Measurements from ENCODE around the gene ESRP2. TPM values are rescaled to one million over a fixed set of nuclear protein-coding genes. Genes with fewer than 3 reads are reported as not detected.

Gene ESRP2
- total RNA-seq, 1 donor from 2014 or later, result 0.14 TPM

DNA sequence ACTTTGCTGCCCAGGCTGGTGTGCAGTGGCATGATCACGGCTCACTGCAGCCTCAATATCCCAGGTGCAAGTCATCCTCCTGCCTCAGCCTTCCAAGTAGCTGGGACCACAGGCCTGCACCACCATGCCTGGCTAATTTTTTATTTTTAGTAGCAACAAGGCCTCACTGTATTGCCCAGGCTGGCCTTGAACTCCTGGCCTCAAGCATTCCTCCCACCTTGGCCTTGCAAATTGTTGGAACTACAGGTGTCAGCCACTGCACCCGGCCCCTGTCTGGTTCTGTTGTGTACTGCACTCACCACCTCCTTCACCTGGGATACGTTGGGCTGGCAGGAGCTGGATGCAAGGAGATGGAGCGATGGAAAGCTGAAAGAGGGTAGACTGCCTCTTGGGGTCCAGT is 17.8 kb upstream of the ESRP2 start:
- peaks cover 91% of the 10 kb centered on the region for H3K4me1 ChIP-seq
- TF ChIP-seq, protein P1, sequence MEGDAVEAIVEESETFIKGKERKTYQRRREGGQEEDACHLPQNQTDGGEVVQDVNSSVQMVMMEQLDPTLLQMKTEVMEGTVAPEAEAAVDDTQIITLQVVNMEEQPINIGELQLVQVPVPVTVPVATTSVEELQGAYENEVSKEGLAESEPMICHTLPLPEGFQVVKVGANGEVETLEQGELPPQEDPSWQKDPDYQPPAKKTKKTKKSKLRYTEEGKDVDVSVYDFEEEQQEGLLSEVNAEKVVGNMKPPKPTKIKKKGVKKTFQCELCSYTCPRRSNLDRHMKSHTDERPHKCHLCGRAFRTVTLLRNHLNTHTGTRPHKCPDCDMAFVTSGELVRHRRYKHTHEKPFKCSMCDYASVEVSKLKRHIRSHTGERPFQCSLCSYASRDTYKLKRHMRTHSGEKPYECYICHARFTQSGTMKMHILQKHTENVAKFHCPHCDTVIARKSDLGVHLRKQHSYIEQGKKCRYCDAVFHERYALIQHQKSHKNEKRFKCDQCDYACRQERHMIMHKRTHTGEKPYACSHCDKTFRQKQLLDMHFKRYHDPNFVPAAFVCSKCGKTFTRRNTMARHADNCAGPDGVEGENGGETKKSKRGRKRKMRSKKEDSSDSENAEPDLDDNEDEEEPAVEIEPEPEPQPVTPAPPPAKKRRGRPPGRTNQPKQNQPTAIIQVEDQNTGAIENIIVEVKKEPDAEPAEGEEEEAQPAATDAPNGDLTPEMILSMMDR (IDR thresholded peaks at IDR 0.05; ENCODE audit: borderline replicate concordance), result no peak
- no peak overlapping the region for H3K4me3 ChIP-seq
- no peak for DNase-seq
- peak overlapping the region; percentile 93 for H3K27ac ChIP-seq (replicated peaks)
- peaks cover 84% of the 10 kb centered on the region for H3K36me3 ChIP-seq
- H3K27me3 ChIP-seq (ENCODE audit: low read depth), result no peaks in the 10 kb centered on the region
- intact Hi-C loops (cut with micrococcal nuclease), result no loop called here
- no peaks in the 10 kb centered on the region for H3K9me3 ChIP-seq (replicated peaks)

DNA sequence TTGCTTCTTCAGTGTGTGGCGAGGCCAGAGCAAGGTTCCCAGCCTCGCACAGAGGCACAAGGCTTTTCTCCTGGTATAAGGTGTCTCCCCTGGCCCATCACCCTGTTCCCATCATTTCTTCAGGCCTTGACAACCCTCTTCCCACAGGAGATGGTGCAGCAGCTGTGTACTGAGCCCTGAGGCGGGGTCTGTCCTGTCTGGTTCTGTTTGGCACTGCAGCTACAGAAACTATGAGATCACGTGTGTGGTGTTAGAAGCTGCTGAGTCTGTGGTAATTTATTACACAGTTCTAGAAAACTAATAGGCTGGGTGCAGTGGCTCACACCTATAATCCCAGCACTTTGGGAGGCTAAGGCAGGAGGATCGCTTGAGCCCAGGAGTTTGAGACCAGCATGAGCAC is 16.5 kb upstream of the ESRP2 start:
- Histone ChIP-seq H3K27ac (replicated peaks) (peak overlapping the region; percentile 93), H3K4me3 (peak overlapping the region; percentile 15), H3K36me3 (peaks cover 76% of the 10 kb centered on the region), H3K9me3 (replicated peaks) (no peaks in the 10 kb centered on the region), H3K4me1 (peaks cover 91% of the 10 kb centered on the region), H3K27me3 (ENCODE audit: low read depth) (no peaks in the 10 kb centered on the region)
- TF ChIP-seq, protein P1 (IDR thresholded peaks at IDR 0.05; ENCODE audit: borderline replicate concordance), result no peak
- intact Hi-C loops (cut with micrococcal nuclease), result no loop called here
- DNase-seq, result no peak

DNA sequence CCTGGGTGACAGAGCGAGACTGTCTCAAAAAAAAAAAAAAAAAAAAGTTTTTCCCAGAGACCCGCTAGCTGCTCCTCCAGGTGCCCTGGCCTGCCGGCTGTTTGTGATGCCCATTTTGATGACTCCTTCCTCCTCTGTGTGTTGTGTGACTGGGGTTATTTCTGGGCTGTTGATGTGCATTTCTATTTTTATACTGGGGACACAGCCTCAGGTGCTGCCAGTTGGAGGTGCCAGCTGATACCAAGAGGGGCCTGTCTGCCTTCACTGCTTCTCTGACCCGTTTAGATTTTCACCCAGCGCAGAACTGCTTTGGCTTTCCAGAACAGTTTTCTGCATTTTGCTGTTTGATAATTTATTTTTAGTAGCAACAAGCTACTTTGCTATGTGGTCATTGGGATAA is 15.9 kb upstream of the ESRP2 start:
- intact Hi-C loops (cut with micrococcal nuclease), result no loop called here
- DNase-seq, result peak; percentile 37
- TF ChIP-seq, protein P1 (IDR thresholded peaks at IDR 0.05; ENCODE audit: borderline replicate concordance), result no peak

DNA sequence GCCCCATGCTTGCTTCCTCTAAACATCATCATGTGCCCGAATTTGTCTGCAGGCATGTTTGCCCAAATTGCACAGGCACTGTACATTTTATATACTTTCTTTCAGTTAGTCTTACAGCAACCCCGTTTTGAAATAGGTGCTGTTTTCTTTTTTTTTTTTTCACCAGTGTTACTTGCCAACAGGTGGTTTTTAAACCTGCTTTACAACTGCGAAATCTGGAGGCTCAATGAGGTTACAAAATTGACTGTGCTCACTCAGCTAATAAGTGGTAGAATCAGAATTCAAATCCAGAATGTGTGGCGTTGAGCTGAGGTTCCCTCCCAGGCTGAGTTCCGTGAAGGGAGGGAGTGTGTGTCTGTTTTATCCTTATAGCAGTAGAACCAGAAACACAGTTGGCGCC is 15.0 kb upstream of the ESRP2 start:
- intact Hi-C loops (cut with micrococcal nuclease), result no loop called here
- peaks cover 96% of the 10 kb centered on the region for H3K4me1 ChIP-seq
- no peak overlapping the region for H3K4me3 ChIP-seq
- TF ChIP-seq, protein P1 (IDR thresholded peaks at IDR 0.05; ENCODE audit: borderline replicate concordance), result no peak
- H3K9me3 ChIP-seq (replicated peaks), result no peaks in the 10 kb centered on the region
- peaks cover 62% of the 10 kb centered on the region for H3K36me3 ChIP-seq
- DNase-seq, result no peak
- peak overlapping the region; percentile 93 for H3K27ac ChIP-seq (replicated peaks)
- no peaks in the 10 kb centered on the region for H3K27me3 ChIP-seq (ENCODE audit: low read depth)

More for the DNA sequence above, 15.9 kb upstream of the ESRP2 start:
- no peaks in the 10 kb centered on the region for H3K9me3 ChIP-seq (replicated peaks)
- no peaks in the 10 kb centered on the region for H3K27me3 ChIP-seq (ENCODE audit: low read depth)
- H3K27ac ChIP-seq (replicated peaks), result peak overlapping the region; percentile 93
- peaks cover 70% of the 10 kb centered on the region for H3K36me3 ChIP-seq
- peaks cover 91% of the 10 kb centered on the region for H3K4me1 ChIP-seq
- H3K4me3 ChIP-seq, result peak overlapping the region; percentile 17

DNA sequence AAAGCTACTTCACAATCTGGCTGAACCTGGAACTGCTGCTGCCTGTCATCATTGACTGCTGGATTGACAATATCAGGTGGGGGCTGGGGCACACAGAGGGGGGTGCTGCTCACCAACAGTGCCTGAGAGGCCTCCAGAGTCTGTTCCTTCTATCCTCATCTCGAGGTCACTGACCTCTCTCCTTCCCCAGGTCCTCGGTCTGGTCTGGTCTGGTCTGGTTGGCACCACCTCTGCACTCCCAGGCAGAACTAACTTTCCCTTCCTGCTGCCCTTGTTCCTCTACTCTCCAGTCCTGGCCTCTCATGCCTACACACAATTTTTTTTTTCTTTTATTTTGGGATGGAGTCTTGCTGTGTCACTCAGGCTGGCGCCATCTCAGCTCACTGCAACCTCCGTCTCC is 13.4 kb upstream of the ESRP2 start:
- Histone ChIP-seq H3K36me3 (peaks cover 46% of the 10 kb centered on the region), H3K4me1 (peaks cover 93% of the 10 kb centered on the region), H3K27me3 (ENCODE audit: low read depth) (no peaks in the 10 kb centered on the region), H3K27ac (replicated peaks) (peak overlapping the region; percentile 93), H3K4me3 (no peak overlapping the region), H3K9me3 (replicated peaks) (no peaks in the 10 kb centered on the region)
- intact Hi-C loops (cut with micrococcal nuclease), result no loop called here
- TF ChIP-seq, protein P1 (IDR thresholded peaks at IDR 0.05; ENCODE audit: borderline replicate concordance), result no peak
- DNase-seq, result no peak
